HCT116 (cell line): Measurements from ENCODE around the gene SUB1.

ENCODE experiments used
- ATF3 ChIP-seq: IDR thresholded peaks from 2 replicates; pipeline ENCODE4 v1.6.1; 2012
- CBX3 ChIP-seq: IDR thresholded peaks from 2 replicates; pipeline ENCODE4 v1.6.1; 2012; ENCODE audit warnings: low read depth
- CTCF ChIP-seq, 3 experiments: fragments of 200-600 bp in 1 of 3; sonication (generic) in 1 of 3; IDR thresholded peaks in 2 of 3; conservative IDR thresholded peaks in 1 of 3; 2 replicates each; pipeline ENCODE4 v1.5.1; 2012 to 2017; ENCODE audit warnings: low read depth in 2 of 3, low read length in 2 of 3, antibody characterized with exemption in 1 of 3, borderline replicate concordance in 1 of 3, control low read depth in 1 of 3, mild to moderate bottlenecking in 1 of 3, mixed read lengths in 1 of 3, mixed run types in 1 of 3, moderate library complexity in 1 of 3; ENCODE audit not compliant: insufficient read depth in 1 of 3
- EZH2 ChIP-seq: fragments of 200-600 bp; sonication (generic); IDR thresholded peaks from 2 replicates; pipeline ENCODE4 v1.6.1; 2017; ENCODE audit warnings: antibody characterized with exemption, mixed run types
- JUND ChIP-seq: IDR thresholded peaks from 2 replicates; pipeline ENCODE4 v1.6.1; 2012
- POLR2A ChIP-seq: IDR thresholded peaks from 2 replicates; pipeline ENCODE4 v1.7.0; 2011; ENCODE audit warnings: borderline replicate concordance; ENCODE audit not compliant: insufficient read depth, insufficient read length; ENCODE audit errors: extremely low read depth
- POLR2AphosphoS5 ChIP-seq: IDR thresholded peaks from 2 replicates; pipeline ENCODE4 v1.6.1; 2011; ENCODE audit warnings: mild to moderate bottlenecking, low read depth, low read length, moderate library complexity
- RAD21 ChIP-seq: IDR thresholded peaks from 2 replicates; pipeline ENCODE4 v1.6.1; 2012; ENCODE audit warnings: low read depth, mild to moderate bottlenecking
- REST ChIP-seq: IDR thresholded peaks from 2 replicates; pipeline ENCODE4 v1.6.1; 2012; ENCODE audit warnings: low read depth
- SIN3A ChIP-seq: IDR thresholded peaks from 2 replicates; pipeline ENCODE4 v1.6.1; 2012; ENCODE audit warnings: low read depth
- YY1 ChIP-seq: IDR thresholded peaks from 2 replicates; pipeline ENCODE4 v1.6.1; 2011; ENCODE audit warnings: low read length, low read depth, moderate library complexity, mild to moderate bottlenecking; ENCODE audit not compliant: insufficient replicate concordance; ENCODE audit errors: extremely low read depth

GRCh38 chr5:32642276-32643002, 57.1 kb downstream of the SUB1 start:
- TF ChIP-seq REST (no peak), CTCF (IDR thresholded peaks at IDR 0.05 in 2 of 3, conservative IDR thresholded peaks at IDR 0.05 in 1 of 3; ENCODE audit: borderline replicate concordance in 1 of 3, insufficient read depth in 1 of 3, low read depth in 2 of 3, low read length in 2 of 3) (no peak), POLR2A (no peak), JUND (no peak), CBX3 (no peak), YY1 (no peak), ATF3 (no peak), SIN3A (no peak), EZH2 (no peak), POLR2AphosphoS5 (no peak), RAD21 (no peak)
